AG08395 (cell line): ENCODE measurements around the gene SMCO3.

Source experiments
- DNase-seq: peaks from one replicate; pipeline ENCODE4 v3.0.0; 2012; ENCODE audit warnings: mixed read lengths, low spot score

The SMCO3 gene

GRCh38 chr12:14827043-14827442 is 13.1 kb upstream of the SMCO3 start:
- no peak for DNase-seq

GRCh38 chr12:14826491-14826890 is 12.5 kb upstream of the SMCO3 start:
- no peak for DNase-seq

GRCh38 chr12:14825256-14825655 is 11.3 kb upstream of the SMCO3 start:
- no peak for DNase-seq

GRCh38 chr12:14824012-14824634 is 10.1 kb upstream of the SMCO3 start:
- no peak for DNase-seq

GRCh38 chr12:14811486-14811885 is 2.5 kb downstream of the SMCO3 start:
- no peak for DNase-seq

- peak; percentile 29 for DNase-seq
These were observed 3.0 kb downstream of the SMCO3 start for GRCh38 chr12:14810953-14811483.

GRCh38 chr12:14810167-14810952 is 3.6 kb downstream of the SMCO3 start:
- DNase-seq = no peak

- no peak for DNase-seq
These were observed 10.2 kb downstream of the SMCO3 start for GRCh38 chr12:14803830-14804160.

- peak; percentile 98 for DNase-seq
These were observed 10.8 kb downstream of the SMCO3 start, which contains the start of the genes C12orf60 and WBP11 for GRCh38 chr12:14803011-14803829. TSS of gene C12orf60 (plus strand) at chr12:14803670. CDS start at chr12:14822936, 19,266 bp downstream. TSS of gene WBP11 (minus strand) at chr12:14803478. CDS start at chr12:14801383, 2,095 bp downstream.

- DNase-seq = no peak
These were observed 11.3 kb downstream of the SMCO3 start for GRCh38 chr12:14802721-14803010.

GRCh38 chr12:14802247-14802646 is 11.7 kb downstream of the SMCO3 start:
- no peak for DNase-seq

- DNase-seq = no peak
These were observed 18.9 kb downstream of the SMCO3 start for GRCh38 chr12:14795028-14795448.

GRCh38 chr12:14785568-14785967 is 28.4 kb downstream of the SMCO3 start:
- no peak for DNase-seq

- DNase-seq = no peak
These were observed 29.5 kb downstream of the SMCO3 start for GRCh38 chr12:14784471-14784870.

GRCh38 chr12:14782756-14783155 is 31.2 kb downstream of the SMCO3 start:
- no peak for DNase-seq

GRCh38 chr12:14781563-14781962 is 32.4 kb downstream of the SMCO3 start:
- no peak for DNase-seq

GRCh38 chr12:14780859-14781258 is 33.1 kb downstream of the SMCO3 start:
- DNase-seq = no peak

- DNase-seq = no peak
These were observed 34.1 kb downstream of the SMCO3 start for GRCh38 chr12:14779834-14780233.

GRCh38 chr12:14777271-14777670 is 36.7 kb downstream of the SMCO3 start:
- DNase-seq = no peak

- no peak for DNase-seq
These were observed 37.6 kb downstream of the SMCO3 start for GRCh38 chr12:14776236-14776961.

GRCh38 chr12:14775636-14775980 is 38.4 kb downstream of the SMCO3 start:
- peak; percentile 21 for DNase-seq
